Astrocyte (in vitro differentiated cells and primary cell): ENCODE measurements around the gene PRODH2. TPM values are rescaled to one million over a fixed set of nuclear protein-coding genes. Genes with fewer than 3 reads are reported as not detected.

Experiments used
- DNase-seq: peaks from one replicate; pipeline ENCODE4 v3.0.0-alpha.2; 2010; ENCODE audit warnings: low read depth
- FAIRE-seq: peaks from 2 replicates; lab custom pipeline; 2011; peaks lifted over from hg19 to GRCh38; lab: Jason Lieb, UNC
- H2AFZ ChIP-seq: 2 replicates; pipeline ENCODE4 v1.6.0; 2012; ENCODE audit warnings: low read depth, low read length, inconsistent platforms
- H3K27ac ChIP-seq: 2 replicates; pipeline ENCODE4 v1.5.1; 2011; ENCODE audit warnings: low read depth, low read length, inconsistent platforms
- H3K27me3 ChIP-seq: 2 replicates; pipeline ENCODE4 v1.6.0; 2011; ENCODE audit warnings: low read length, inconsistent platforms; ENCODE audit not compliant: insufficient read depth
- H3K36me3 ChIP-seq: 2 replicates; pipeline ENCODE4 v1.5.1; 2011; ENCODE audit warnings: low read length, inconsistent platforms; ENCODE audit not compliant: insufficient read depth
- H3K4me1 ChIP-seq: 2 replicates; pipeline ENCODE4 v1.5.1; 2011; ENCODE audit warnings: low read length, inconsistent platforms; ENCODE audit not compliant: insufficient read depth
- H3K4me2 ChIP-seq: 2 replicates; pipeline ENCODE4 v1.6.0; 2012; ENCODE audit warnings: low read length, inconsistent platforms
- H3K4me3 ChIP-seq: 2 replicates; pipeline ENCODE4 v1.5.1; 2011; ENCODE audit warnings: low read depth, mild to moderate bottlenecking, low read length, inconsistent platforms; ENCODE audit not compliant: insufficient read depth
- H3K79me2 ChIP-seq: 2 replicates; pipeline ENCODE4 v1.6.0; 2012; ENCODE audit warnings: mild to moderate bottlenecking, low read length, inconsistent platforms; ENCODE audit not compliant: insufficient read depth
- H3K9ac ChIP-seq: 2 replicates; pipeline ENCODE4 v1.6.0; 2012; ENCODE audit warnings: mild to moderate bottlenecking, low read length, inconsistent platforms
- H3K9me3 ChIP-seq: 2 replicates; pipeline ENCODE4 v1.5.1; 2012; ENCODE audit warnings: low read depth, mild to moderate bottlenecking, low read length, inconsistent platforms; ENCODE audit not compliant: insufficient read depth
- H4K20me1 ChIP-seq: 2 replicates; pipeline ENCODE4 v1.6.0; 2012; ENCODE audit warnings: low read length, inconsistent platforms; ENCODE audit not compliant: insufficient read depth
- H3K27ac Mint-ChIP-seq: one replicate; pipeline ENCODE4 v1.8.0; 2021; ENCODE audit warnings: mild to moderate bottlenecking, mixed read lengths; ENCODE audit not compliant: unreplicated experiment
- H3K27me3 Mint-ChIP-seq: one replicate; pipeline ENCODE4 v1.8.0; 2021; ENCODE audit warnings: low read depth, mixed read lengths; ENCODE audit not compliant: unreplicated experiment
- H3K36me3 Mint-ChIP-seq: one replicate; pipeline ENCODE4 v1.8.0; 2021; ENCODE audit warnings: low read depth, mixed read lengths; ENCODE audit not compliant: unreplicated experiment
- H3K4me1 Mint-ChIP-seq: one replicate; pipeline ENCODE4 v1.8.0; 2021; ENCODE audit warnings: low read depth, mixed read lengths; ENCODE audit not compliant: unreplicated experiment
- H3K4me3 Mint-ChIP-seq: one replicate; pipeline ENCODE4 v1.8.0; 2021; ENCODE audit warnings: mild to moderate bottlenecking, moderate library complexity, mixed read lengths; ENCODE audit not compliant: unreplicated experiment
- H3K9me3 Mint-ChIP-seq: one replicate; pipeline ENCODE4 v1.8.0; 2021; ENCODE audit warnings: mild to moderate bottlenecking, mixed read lengths; ENCODE audit not compliant: unreplicated experiment
- EZH2 ChIP-seq: IDR thresholded peaks from 2 replicates; pipeline ENCODE4 v1.6.1; 2012; ENCODE audit warnings: mild to moderate bottlenecking, low read length, inconsistent platforms; ENCODE audit not compliant: insufficient read depth
- total RNA-seq: library from RNA; stranded (reverse); gene quantifications from 2 replicates; pipeline ENCODE4 v1.2.1, GENCODE V29; 2021
- TF ChIP-seq, protein P1 (sequence below): IDR thresholded peaks from 2 replicates; pipeline ENCODE4 v1.5.1; 2011; ENCODE audit warnings: low read depth, mild to moderate bottlenecking, inconsistent platforms, low read length, moderate library complexity; ENCODE audit not compliant: insufficient read depth

The PRODH2 gene
- total RNA-seq, 1 donor from 2014 or later, result not detected

DNA sequence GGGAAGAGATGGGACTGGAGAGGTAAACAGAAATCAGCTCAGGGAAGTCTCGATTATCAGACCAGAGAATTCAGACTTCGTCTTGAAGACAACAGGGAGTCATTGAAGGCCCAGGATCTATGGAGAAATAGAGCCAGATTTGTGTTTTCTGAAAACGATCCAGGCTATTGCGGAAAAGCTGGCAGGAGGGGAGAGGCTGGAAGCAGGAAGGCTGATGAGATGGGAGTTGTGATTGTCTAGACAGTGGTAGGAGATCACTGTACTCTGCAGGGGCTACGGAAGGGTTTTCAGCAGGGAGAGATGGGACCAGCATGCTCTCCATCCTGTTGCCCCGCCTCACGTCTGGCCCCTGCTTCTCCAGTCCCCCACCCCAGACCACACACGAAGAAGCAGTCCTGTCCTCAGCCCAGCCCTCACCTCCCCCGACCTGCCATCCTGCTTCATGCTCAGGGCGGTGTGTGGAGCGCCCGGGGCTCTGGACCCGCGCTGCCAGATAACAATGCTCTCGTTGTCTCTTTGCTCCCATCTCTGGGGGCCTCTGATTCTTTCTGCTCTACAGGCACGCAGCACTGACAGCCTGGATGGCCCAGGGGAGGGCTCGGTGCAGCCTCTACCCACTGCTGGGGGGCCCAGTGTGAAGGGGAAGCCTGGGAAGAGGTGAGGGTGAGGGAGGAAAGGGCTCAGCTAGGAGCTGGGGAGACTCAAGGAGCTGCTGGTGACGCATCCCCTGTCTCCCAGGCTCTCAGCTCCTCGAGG, 35.4 kb downstream of the PRODH2 start:
- H3K27me3 Mint-ChIP-seq, result peaks cover 27% of the 10 kb centered on the region
- no peak overlapping the region for H3K27ac ChIP-seq
- H3K9me3 Mint-ChIP-seq, result peaks cover 4% of the 10 kb centered on the region
- H3K27ac Mint-ChIP-seq, result no peak overlapping the region
- peaks cover 5% of the 10 kb centered on the region for H3K79me2 ChIP-seq
- H3K4me1 ChIP-seq, result peaks cover 13% of the 10 kb centered on the region
- H3K36me3 ChIP-seq, result no peaks in the 10 kb centered on the region
- peak overlapping the region; percentile 93 for H3K4me2 ChIP-seq
- H3K27me3 ChIP-seq, result no peaks in the 10 kb centered on the region
- DNase-seq, result no peak
- H4K20me1 ChIP-seq, result peaks cover 9% of the 10 kb centered on the region
- H3K4me1 Mint-ChIP-seq, result peaks cover 7% of the 10 kb centered on the region
- FAIRE-seq, result no peak
- H3K4me3 ChIP-seq, result no peak overlapping the region
- H3K9me3 ChIP-seq, result no peaks in the 10 kb centered on the region
- peak overlapping the region; percentile 79 for H3K4me3 Mint-ChIP-seq
- TF ChIP-seq EZH2, result no peak
- TF ChIP-seq, protein P1, sequence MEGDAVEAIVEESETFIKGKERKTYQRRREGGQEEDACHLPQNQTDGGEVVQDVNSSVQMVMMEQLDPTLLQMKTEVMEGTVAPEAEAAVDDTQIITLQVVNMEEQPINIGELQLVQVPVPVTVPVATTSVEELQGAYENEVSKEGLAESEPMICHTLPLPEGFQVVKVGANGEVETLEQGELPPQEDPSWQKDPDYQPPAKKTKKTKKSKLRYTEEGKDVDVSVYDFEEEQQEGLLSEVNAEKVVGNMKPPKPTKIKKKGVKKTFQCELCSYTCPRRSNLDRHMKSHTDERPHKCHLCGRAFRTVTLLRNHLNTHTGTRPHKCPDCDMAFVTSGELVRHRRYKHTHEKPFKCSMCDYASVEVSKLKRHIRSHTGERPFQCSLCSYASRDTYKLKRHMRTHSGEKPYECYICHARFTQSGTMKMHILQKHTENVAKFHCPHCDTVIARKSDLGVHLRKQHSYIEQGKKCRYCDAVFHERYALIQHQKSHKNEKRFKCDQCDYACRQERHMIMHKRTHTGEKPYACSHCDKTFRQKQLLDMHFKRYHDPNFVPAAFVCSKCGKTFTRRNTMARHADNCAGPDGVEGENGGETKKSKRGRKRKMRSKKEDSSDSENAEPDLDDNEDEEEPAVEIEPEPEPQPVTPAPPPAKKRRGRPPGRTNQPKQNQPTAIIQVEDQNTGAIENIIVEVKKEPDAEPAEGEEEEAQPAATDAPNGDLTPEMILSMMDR, result no peak
- no peak overlapping the region for H3K9ac ChIP-seq
- peaks cover 4% of the 10 kb centered on the region for H3K36me3 Mint-ChIP-seq
- H2AFZ ChIP-seq, result no peak overlapping the region

DNA sequence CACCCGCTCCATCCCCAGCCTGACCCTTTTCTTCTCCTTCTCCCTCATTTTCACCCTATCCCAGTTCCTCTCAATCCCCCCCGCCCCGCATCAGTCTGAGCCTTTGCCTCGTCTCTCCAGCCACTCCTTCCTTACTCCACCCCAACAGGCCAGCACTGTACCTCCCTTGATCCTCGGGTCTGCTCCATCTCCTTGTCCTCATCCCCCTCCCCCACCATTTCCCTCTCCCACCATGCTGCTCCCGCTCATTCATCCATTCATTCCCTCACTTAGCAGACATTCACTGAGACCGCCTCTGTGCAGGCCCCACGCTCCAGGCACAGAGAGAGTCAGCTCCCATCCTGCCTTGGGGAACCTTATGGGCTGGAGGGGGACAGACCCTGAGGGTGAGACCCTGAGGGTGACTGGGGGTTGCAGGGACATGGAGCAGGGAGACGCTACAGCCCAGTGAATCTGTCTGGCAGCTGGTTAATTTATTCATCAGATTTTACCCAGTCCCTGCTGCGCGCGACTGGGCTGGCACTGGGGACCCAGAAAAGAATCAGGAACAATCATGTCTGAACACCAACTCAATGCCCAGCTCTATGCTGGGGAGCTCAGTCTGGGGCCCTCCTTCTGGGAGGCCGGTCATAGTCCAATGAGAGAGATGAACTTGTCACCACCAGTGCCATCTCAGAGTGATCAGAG, 36.4 kb downstream of the PRODH2 start:
- no peak for FAIRE-seq
- Mint-ChIP-seq H3K36me3 (peaks cover 3% of the 10 kb centered on the region), H3K9me3 (peaks cover 4% of the 10 kb centered on the region), H3K4me3 (peak overlapping the region; percentile 79), H3K4me1 (peaks cover 7% of the 10 kb centered on the region), H3K27ac (peak overlapping the region; percentile 19), H3K27me3 (peaks cover 23% of the 10 kb centered on the region)
- TF ChIP-seq EZH2, result no peak
- TF ChIP-seq, protein P1, result no peak
- DNase-seq, result no peak
- peak overlapping the region; percentile 61 for H3K4me3 ChIP-seq
- no peak overlapping the region for H3K27ac ChIP-seq
- no peaks in the 10 kb centered on the region for H3K27me3 ChIP-seq
- H4K20me1 ChIP-seq, result peaks cover 9% of the 10 kb centered on the region
- H3K4me1 ChIP-seq, result peaks cover 13% of the 10 kb centered on the region
- H3K9ac ChIP-seq, result peak overlapping the region; percentile 76
- no peak overlapping the region for H2AFZ ChIP-seq
- H3K9me3 ChIP-seq, result no peaks in the 10 kb centered on the region
- peak overlapping the region; percentile 93 for H3K4me2 ChIP-seq
- no peaks in the 10 kb centered on the region for H3K36me3 ChIP-seq
- peaks cover 5% of the 10 kb centered on the region for H3K79me2 ChIP-seq
